ENCODE measurements around the gene ZNF490.
"Not testable (repeated sequence)": the region's sequence is repeated elsewhere in the genome, so short reads cannot be mapped to it uniquely, and the experiment has no call there.

ZNF490 gene

DNA sequence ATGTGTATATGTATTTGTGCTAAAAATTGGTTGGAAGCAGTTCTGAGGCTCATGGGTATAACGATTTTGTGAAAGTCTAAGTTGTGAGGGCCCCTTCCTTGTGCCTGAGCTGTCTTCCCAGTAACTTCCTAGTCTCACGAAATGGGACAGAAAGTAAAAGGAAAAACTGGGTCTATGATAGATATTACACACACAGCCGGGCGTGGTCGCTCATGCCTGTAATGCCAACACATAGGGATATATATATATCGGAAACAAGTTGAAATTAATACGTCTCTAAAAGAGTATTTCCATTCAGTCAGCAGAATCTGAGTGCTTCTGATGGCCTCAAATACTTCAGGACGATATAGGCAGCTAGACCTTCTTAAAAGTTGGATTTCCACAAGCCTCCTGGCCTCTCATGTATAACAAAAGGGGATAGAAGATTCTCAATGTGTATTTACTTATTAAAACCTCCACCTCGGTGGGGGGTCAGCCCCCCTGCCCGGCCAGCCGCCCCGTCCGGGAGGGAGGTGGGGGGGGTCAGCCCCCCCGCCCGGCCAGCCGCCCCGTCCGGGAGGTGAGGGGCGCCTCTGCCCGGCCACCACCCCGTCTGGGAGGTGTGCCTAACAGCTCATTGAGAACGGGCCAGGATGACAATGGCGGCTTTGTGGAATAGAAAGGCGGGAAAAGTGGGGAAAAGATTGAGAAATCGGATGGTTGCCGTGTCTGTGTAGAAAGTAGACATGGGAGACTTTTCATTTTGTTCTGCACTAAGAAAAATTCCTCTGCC, 10.8 kb upstream of the ZNF490 start:
- not testable (repeated sequence) for DNase-seq

DNA sequence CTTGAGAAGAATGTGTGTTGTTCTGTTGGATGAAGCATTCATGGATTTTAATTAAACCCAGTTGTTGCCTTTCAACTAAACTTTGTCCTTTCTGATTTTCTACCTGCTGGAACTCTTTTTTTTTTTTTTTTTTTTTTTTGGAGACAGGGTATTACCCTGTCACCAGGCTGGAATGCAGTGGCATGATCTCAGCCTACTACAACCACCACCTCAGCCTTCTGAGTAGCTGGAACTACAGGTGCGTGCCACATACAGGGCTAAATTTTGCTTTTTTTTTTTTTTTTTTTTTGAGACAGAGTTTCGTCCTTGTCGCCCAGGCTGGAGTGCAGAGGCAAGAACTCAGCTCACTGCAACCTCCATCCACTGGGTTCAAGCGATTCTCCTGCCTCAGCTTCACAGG, 7.0 kb upstream of the ZNF490 start:
- DNase-seq: no peak

DNA sequence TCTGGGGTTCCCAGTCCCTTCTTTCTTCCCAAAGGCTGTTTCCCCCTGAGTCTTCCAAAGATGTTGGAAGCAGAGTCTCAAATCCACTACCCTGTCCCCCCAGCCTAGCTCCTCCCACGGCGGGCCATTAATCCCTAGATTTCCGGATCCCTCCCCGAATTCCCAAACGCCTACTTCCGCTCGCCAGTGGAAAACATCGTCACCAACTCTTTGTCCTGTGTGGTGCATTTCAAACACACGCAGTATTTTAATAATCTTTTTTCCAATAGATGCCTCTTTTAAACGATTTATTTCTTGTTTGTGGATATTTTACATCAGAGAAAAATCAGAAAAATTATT, 717 bp upstream of the ZNF490 start:
- DNase-seq: peak; percentile 23

DNA sequence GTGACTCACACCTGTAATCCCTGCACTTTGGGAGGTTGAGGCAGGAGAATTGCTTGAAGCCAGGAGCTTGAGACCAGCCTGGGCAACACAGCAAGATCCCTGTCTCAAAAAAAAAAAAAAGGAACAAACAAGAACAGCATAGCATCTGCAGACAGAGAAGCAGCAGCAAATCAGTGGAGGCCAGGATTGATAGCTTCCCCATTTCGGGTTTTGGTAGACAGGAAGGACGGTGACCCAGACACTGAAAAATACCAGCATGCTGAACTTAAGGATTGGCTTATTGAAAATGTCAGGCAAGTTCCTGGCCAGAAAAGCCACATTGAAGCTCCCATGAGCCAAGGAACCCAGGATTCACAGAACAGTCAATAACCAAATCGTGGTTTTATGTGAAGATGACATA, 3.0 kb downstream of the ZNF490 start:
- no peak for DNase-seq

DNA sequence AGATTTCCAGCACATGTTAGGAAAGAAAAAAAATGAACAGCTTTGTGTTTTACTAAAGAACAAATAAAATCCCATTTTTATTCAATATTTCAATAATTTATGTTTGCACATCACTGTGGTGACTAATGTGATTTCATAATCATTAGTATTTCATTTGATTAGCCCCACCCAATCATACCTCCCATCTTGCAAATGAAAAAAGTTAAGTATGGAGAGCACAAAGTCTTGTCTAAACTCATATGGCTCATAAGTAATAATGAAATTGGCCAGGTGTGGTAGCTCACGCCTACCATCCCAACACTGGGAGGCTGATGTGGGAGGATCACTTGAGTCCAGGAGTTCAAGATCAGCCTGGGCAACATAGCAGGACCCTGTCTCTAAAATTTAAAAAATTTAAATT, 3.8 kb downstream of the ZNF490 start:
- no peak for DNase-seq

DNA sequence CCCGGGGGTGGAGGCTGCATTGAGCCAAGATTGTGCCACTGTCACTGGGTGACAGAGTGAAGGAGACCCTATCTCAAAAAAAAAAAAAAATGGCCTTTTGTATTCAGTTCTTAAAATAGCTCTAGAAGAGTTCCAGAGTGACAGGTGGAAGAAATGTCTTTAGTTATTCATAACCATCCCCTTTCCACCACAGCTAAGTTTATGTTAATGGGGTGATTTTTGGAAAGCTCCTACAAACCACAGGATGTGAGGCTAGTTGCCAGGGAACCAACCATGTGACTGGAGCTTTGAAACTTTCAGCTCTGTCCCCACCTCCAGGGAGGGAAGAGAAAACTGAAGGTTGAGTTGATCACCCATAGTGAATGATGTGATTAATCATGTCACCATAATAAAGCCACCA, 6.9 kb downstream of the ZNF490 start:
- no peak for DNase-seq

DNA sequence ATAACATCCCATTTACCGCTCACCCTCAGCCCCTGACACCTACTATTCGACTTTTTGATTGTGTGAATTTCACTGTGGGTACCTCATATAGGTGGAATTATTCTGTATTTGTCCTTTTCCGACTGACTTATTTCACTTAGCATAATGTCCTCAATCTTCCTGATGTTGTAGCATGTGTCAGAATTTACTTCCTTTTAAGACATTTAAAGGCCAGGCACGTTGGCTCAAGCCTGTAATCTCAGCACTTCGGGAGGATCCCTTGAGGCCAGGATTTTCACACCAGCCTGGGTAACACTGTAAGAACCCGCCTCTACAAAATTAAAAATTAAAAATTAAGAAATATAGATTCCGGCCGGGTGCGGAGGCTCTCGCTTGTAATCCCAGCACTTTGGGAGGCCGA, 13.0 kb downstream of the ZNF490 start:
- no peak for DNase-seq

DNA sequence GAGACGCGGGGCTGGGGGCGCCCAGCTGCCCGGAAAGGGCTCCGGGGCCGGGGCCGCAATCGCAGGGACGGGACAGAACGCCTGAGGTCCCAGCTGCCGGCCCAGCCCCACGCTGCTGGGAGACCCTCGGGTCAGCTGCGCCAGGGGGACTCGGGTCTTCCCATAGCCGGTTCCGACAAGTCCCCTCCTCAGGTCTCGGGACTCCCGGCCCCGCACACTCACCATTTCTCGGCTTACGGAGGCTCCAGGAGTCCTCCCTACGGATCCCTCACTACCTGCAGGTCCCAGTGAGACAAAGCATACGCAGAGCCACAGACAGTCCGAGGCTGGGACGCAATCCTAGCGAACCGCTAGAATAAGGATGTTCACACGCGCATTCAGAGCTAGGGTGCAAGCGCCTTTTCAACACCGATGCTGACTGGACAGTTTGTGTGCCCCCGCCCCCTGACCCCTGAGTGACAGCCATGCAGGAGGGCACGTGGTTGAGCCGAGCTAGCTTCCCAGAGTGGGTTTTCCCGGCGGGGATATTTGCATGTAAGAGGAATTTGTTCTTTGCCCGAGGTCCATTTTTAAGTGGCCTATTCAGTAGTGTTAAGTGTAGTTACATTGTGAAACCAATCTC, 13.6 kb downstream of the ZNF490 start:
- DNase-seq: no peak

DNA sequence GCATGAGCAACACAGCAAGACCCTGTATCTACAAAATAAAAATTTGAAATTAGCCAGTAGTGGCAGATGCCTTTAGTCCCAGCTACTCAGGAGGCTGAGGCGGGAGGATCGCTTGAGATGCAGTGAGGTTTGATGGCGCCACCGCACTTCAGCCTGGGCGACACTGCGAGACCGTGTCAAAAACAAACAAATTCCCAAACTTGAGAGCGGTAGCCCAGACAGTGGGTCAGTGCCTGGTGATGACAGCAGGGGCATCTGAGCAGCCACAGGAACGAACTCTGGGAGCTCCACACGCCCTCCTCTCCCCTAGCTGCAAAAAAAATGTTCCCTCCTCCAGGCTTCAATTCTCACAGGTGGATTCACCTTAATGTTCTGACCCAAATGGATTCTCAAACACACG, 14.1 kb downstream of the ZNF490 start:
- DNase-seq: no peak

DNA sequence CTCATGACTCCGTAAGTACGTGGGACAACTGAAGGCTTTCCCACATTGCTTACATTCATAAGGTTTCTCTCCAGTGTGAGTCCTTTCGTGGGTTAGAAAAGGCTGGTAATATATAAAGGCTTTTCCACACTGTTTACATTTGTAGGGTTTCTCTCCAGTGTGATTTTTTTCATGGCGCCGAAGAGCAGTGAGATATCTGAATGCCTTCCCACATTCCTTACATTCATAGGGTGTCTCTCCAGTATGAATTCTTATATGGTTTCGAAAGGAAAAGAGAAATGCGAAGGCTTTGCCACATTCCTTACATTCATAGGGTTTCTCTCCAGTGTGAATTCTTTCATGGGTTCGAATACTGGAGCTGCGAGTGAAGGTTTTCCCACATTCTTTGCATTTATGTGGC, 29.5 kb downstream of the ZNF490 start:
- DNase-seq: no peak

DNA sequence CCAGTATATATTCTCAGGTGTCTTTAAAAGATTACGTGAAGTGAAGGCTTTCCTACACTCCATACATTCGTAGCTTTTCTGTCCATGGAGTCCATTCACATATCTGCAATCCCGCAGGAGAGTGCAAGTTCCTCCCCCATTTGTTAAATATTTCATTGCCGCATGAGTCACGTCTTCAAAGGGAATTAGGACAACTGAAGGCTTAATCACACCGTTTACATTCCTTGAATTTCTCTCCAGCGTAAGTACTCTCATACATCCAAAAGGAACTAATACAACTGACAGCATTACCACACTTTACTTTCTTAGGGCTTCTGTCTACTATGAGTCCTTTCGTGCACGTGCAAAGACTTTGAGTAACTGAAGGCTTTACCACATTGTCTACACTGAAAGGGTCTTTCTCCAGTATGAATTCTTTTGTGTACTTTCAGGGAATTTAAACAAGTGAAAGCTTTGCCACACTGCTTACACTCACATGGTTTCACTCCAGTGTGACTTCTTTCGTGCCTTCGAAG, 30.4 kb downstream of the ZNF490 start:
- DNase-seq: no peak

DNA sequence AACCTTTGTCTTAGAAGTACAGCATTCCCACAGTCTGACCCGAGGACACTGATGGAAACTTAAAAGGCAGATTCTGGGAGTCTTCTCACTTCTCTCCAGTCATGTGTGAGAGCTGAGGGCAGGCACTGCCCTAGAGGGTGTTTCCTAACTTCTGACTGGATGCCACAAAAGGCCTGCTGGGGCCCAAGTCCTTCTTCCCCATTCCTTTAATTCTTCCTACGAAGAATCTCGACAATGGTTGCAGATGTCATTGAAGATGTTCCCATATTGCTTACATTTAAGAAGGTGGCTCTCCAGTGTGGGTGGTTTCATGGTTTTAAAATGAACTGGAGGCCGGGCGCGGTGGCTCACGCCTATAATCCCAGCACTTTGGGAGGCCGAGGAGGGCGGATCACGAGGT, 32.0 kb downstream of the ZNF490 start:
- DNase-seq: no peak

DNA sequence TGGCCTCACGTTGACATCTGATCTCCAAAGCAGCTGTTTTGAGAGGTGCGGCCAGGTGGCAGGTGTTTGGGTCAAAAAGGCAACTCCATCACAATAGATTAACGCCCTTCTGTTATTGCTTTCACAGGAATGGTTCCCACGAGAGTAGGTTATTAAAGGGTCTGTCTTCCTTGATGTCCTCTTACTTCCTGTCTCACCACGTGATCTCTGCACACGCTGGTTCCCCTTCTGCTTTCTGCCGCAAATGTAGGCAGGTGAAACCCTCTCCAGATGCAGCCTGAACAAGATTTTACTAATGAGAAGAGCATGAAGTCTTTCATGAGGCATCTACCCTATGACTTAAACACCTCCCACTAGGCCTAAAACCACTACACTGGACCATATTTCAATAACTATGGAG, 36.6 kb downstream of the ZNF490 start:
- no peak for DNase-seq

DNA sequence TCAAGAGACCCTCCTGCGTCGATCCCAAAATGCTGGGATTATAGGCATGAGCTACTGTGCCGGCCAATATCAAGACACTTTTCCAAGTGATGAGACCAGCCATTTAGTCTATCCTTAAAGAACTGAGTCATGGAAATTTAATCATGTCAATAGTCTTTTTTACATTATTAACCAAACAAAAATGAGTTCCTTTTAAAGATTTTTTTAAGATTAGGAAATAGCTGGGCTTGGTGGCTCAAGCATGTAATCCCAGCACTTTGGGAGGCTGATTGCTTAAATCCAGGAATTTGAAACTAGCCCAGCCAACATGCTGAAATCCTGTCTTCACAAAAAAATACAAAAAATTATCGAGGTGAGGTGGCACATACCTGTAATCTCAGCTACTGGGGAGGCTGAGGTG, 42.7 kb downstream of the ZNF490 start:
- no peak for DNase-seq

DNA sequence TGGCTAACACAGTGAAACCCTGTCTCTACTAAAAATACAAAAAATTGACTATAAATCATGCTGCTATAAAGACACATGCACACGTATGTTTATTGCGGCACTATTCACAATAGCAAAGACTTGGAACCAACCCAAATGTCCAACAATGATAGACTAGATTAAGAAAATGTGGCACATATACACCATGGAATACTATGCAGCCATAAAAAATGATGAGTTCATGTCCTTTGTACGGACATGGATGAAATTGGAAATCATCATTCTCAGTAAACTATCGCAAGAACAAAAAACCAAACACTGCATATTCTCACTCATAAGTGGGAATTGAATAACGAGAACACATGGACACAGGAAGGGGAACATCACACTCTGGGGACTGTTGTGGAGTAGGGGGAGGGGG, 44.2 kb downstream of the ZNF490 start:
- not testable (repeated sequence) for DNase-seq

DNA sequence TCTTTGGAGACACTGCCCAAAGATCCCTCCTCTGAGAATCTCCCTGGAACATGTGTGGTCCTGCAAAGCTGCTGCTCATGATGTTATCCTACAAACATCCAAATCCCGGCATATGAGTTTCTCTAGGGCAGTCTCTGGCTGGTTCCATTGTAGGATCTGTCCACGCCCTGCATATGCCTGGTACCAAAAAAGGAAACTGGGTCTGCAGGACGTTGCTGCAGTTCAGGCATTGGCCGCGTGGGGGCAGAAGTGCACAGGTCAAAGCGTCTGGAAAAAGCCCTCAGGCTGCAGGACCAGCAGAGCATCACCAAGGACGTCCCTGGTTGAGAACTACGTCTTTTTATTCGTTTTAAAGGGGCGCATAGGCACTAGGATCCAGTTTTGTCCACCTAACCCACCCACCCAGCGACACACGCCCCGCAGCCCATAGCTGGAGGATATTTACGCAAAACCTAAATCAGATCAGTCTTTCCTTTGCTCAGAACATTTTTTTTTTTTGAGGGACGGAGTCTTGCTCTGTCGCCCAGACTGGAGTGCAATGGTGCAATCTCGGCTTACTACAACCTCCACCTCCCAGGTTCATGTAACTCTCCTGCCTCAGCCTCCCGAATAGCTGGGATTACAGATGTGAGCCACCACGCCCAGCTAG, 46.5 kb downstream of the ZNF490 start:
- peak; percentile 73 for DNase-seq

DNA sequence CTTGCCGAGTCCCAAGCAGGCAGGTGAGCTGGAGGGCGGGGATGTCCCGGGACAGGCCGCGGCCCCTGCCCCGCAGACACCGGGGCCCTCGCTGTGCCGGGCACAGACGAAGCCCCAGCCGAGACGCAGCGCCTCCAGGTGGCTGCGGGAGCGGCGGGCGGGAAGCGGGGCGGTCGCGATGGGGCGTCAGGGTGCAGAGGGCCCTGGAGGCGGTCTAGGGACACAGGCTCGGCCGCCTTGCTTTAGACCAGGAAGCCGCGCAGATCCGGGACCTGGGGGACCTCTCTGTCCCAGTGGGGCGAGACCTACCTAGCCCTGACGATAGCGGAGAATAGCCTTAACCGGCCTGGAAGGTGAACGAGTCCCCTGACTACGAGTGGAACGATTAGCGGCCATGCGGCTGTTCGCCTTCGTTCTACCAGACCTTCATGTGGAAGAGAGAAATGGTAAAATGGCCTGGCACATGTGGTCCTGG, 55.1 kb downstream of the ZNF490 start:
- DNase-seq: no peak

DNA sequence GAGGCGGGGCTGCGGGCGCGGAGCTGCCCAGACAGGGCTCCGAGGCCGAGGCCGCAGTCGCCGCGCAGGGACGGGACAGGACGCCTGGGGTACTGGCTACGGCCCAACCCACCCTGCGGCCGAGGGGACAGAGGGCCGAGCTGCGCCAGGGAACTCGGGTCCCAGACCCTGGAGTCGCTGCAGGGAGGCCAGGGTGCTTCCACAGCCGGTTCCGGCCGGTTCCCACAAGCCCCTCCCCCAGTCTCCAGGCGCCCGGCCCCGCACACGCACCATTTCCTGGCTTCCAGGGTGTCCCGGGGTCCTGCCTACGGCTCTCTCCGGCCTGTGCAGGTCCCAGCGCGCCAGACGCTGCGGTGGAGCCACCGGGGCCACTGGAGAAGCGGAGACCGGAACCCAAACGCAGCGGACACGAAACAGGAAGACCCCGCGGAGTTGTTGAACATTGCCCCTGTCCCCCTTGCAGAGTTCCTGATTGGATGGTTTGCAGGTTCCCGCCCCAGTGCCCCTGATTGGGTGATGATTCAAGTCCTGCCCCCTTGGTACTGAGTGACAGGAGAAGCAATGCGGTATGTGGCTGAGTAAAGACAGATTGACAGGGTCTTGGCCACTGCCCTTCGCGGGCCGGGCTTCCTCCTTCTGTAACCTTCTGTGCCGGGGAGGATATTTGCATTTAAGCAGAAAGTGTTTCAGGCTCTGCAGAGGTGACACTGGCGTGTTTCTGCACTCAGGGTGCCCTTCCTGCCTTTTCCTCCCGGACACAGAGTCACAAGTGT, 59.4 kb downstream of the ZNF490 start, which contains the start of gene ZNF564:
Gene ZNF564 (minus strand): TSS at position 423 of the 773 bp plus-strand sequence. CDS start 150 bp downstream, at position 273.
- peak; percentile 98 for DNase-seq

DNA sequence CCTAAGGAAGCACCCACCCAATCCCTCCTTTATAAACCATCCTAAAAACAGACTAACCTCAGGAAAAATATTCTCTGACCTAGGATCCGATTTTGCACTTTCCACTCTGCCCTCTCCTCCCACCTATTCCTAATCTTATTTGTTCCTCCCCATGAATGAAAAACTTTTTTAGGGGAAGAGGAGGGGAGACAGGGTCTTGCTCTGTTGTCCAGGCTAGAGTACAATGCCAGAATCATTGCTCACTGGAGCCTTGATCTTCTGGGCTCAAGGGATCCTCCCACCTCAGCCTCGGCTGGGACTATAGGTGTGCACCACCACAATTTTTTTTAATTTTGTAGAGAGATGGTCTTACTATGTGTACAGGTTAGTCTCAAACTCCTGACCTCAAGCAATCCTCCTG, 63.7 kb downstream of the ZNF490 start:
- DNase-seq: no peak

DNA sequence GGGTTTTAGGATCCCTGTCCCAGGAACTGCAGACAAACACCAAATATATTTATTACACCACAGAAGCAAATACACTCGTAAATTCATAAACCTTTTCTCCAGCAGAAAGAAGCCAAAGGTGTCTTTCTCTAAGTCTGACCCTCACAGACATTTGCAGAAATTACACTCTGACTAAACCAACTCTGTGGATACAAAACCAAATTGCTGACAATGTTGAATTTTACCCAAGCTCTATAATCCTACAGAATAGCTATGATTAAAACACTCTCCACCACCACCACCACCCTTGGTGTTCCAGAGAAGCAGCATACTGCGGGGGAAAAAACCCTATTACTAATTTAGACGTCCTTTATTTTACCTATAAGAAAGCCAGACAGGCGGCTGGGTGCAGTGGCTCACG, 64.5 kb downstream of the ZNF490 start:
- DNase-seq: no peak

DNA sequence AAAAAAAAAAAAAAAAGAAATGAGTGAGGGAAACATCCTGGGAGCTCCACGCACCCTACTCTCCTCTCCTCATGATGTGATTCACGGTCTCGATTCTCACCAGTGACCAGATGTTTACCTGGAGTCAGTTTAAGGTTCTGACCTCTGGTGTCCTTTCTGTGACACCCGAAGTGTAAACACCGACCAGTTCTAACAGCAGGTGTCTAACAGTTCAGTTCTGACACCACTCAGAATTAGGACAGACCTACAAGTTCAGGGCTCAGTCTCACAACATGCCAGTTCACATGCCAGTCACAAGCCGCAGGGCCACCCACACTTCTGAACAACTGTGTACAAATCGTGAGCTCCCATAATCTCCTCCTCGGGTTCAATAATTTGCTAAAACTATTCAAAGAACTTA, 65.3 kb downstream of the ZNF490 start:
- no peak for DNase-seq

DNA sequence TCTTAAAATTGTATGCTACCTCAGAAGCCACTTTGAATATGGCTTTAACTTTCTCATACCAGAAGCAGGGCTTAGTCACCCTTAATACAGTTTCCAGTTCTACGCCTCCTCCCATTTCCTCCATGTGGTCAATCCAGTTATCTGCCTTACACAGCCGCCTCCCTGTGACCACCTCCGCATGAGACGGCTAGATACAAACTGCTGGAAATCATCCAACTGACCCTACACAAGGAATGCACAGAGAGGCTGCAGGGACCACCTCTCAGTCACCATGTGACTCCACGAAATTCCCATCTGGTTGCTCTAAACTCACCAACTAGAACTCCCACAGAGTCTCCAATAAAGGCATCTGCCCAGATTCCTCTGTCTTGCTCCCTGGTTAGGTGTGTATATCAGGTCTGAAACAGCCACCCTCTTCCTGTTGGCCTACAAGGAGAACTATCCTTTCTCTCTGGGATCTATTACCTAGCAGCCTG, 66.2 kb downstream of the ZNF490 start:
- DNase-seq: no peak

DNA sequence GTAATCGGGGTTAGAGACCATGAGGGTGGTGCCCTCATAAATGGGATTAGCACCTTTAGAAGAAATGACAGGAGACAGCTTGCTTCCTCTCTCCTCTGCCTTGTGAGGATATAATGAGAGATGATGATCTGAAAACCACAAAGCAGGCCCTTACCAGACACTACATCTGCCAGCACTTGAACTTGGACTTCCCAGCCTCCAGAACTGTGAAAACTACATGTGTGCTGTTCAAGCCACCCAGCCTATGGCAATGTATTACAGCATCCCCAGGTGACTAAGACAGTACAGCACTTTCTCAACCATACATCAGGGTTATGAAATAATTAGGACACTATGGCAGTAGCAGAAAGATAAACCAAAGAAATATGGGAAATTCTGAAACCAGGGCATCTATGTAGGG, 66.8 kb downstream of the ZNF490 start:
- DNase-seq: no peak
